Common myeloid progenitor, CD34-positive (primary cell): Measurements from ENCODE around the gene CDK15.
A peak's percentile ranks its signal among the peaks of the same experiment; 100 is the strongest.

Experiments used
- CTCF ChIA-PET: fragments of 350-600 bp; sonication (Branson Sonifier 250); formaldehyde crosslinking; loops from one replicate; lab custom pipeline; 2021; ENCODE audit warnings: antibody characterized with exemption; lab: Charles Lee
- POLR2A ChIA-PET: fragments of 350-600 bp; sonication (Branson Sonifier 250); formaldehyde crosslinking; loops from one replicate; lab custom pipeline; 2021; ENCODE audit warnings: antibody characterized with exemption; lab: Charles Lee
- DNase-seq, 3 donors: peaks; one replicate each; pipeline versions ENCODE4 v3.0.0 to v3.0.0-alpha.2; 2013
- H3K27ac ChIP-seq, 2 experiments: 1 replicate in 1 of 2; 2 replicates in 1 of 2; pipeline ENCODE4 v1.7.0; 2013; ENCODE audit warnings: inconsistent platforms in 2 of 2, low read length in 2 of 2, mild to moderate bottlenecking in 2 of 2, low read depth in 1 of 2, moderate library complexity in 1 of 2; ENCODE audit not compliant: severe bottlenecking in 2 of 2, insufficient read depth in 1 of 2, poor library complexity in 1 of 2
- H3K27me3 ChIP-seq, 5 experiments: replicated peaks in 2 of 5; 1 replicate in 3 of 5; 2 replicates in 2 of 5; pipeline versions ENCODE4 v1.6.1 to v1.7.0; 2013; ENCODE audit warnings: low read length in 4 of 5, mild to moderate bottlenecking in 2 of 5, moderate library complexity in 2 of 5, inconsistent platforms in 1 of 5; ENCODE audit not compliant: insufficient read depth in 5 of 5, control insufficient read depth in 4 of 5
- H3K36me3 ChIP-seq, 4 experiments: 1 replicate in 2 of 4; 2 replicates in 2 of 4; pipeline versions ENCODE4 v1.6.1 to v1.7.0; 2013; ENCODE audit warnings: low read length in 3 of 4, control low read depth in 1 of 4, mild to moderate bottlenecking in 1 of 4; ENCODE audit not compliant: control insufficient read depth in 4 of 4, insufficient read depth in 4 of 4
- H3K4me1 ChIP-seq, 4 experiments: 1 replicate in 3 of 4; 2 replicates in 1 of 4; pipeline versions ENCODE4 v1.6.1 to v1.7.1; 2013; ENCODE audit warnings: low read length in 3 of 4, mild to moderate bottlenecking in 3 of 4, control low read depth in 1 of 4, inconsistent platforms in 1 of 4, moderate library complexity in 1 of 4; ENCODE audit not compliant: control insufficient read depth in 4 of 4, insufficient read depth in 4 of 4; ENCODE audit errors: control extremely low read depth in 1 of 4
- H3K4me3 ChIP-seq, 7 experiments: 1 replicate in 4 of 7; 2 replicates in 3 of 7; pipeline versions ENCODE4 v1.5.1 to v1.7.0; 2013; ENCODE audit warnings: mild to moderate bottlenecking in 7 of 7, low read length in 6 of 7, moderate library complexity in 6 of 7, inconsistent platforms in 2 of 7, low read depth in 2 of 7, control low read depth in 1 of 7; ENCODE audit not compliant: insufficient read depth in 4 of 7, control insufficient read depth in 1 of 7; ENCODE audit errors: extremely low read depth in 1 of 7
- H3K9me3 ChIP-seq, 5 experiments: 1 replicate in 4 of 5; 2 replicates in 1 of 5; pipeline versions ENCODE4 v1.6.1 to v1.7.1; 2013; ENCODE audit warnings: low read length in 4 of 5, mild to moderate bottlenecking in 2 of 5, inconsistent platforms in 1 of 5, low read depth in 1 of 5, moderate library complexity in 1 of 5; ENCODE audit not compliant: control insufficient read depth in 4 of 5, insufficient read depth in 2 of 5; ENCODE audit errors: control extremely low read depth in 1 of 5
- WGBS: methylation state at CpG from one replicate; pipeline ENCODE4 v1.1.5; 2013; ENCODE audit not compliant: insufficient coverage; 5-methylcytosine and 5-hydroxymethylcytosine counted together

The CDK15 gene

DNA sequence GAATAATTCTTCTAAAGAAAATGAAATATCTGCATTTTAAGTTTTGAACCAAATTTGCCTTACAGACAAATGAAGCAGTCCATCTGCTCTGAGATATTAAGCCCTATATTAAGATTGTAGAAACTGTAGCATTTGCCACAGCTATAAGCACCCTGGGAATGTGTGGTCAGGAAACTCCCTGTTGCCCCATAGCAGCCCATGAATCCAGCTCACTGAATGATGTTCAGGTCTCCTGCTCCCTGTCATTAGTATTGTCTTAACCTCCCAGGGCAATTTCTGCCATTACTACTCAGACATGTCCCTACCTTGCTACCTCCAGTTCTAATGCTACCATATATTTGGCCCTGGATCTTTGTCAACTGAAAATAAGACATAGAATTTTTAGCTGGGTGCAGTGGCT lies 41.1 kb downstream of the CDK15 start:
- Histone ChIP-seq H3K36me3 (no peaks in the 10 kb centered on the region), H3K4me3 (no peak overlapping the region), H3K4me1 (no peaks in the 10 kb centered on the region), H3K27me3 (no peaks in the 10 kb centered on the region), H3K9me3 (no peaks in the 10 kb centered on the region), H3K27ac (no peak overlapping the region)
- ChIA-PET POLR2A (no interaction called here), CTCF (interaction anchor here (1.2 kb wide), 1 partner anchor 13 kb away, joined by 5 read pairs; no protein-coding TSS in a partner anchor)
- DNase-seq, result no peak

DNA sequence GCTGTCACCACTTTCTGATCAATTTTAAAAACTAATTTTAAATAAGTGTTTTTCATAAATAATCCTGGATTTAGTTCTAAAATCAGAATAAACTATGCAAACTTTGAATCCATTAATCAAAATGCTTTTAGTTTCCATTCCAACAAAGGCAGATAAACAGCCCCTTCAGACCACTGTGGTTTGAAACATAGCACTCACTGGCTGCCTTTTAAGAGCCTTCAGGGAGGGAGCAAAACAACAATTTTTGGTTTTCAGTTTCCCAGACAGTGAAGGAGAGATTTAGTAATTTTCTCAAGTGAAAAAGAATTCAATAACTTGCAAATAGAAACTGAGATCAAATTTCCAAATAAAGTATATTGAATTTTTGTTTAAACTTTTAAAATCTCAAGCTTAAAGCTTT lies 46.1 kb downstream of the CDK15 start:
- ChIA-PET POLR2A (interaction anchor here (0.5 kb wide), 1 partner anchor 25 kb away, joined by 4 read pairs; no protein-coding TSS in a partner anchor), CTCF (no interaction called here)
- no peaks in the 10 kb centered on the region for H3K4me1 ChIP-seq
- peak in 1 of 3 donors; percentile 11 for DNase-seq
- no peak overlapping the region for H3K27ac ChIP-seq
- H3K27me3 ChIP-seq, result peaks cover 0 to 5% (median 3%) of the 10 kb centered on the region in 5 experiments
- H3K9me3 ChIP-seq, result no peaks in the 10 kb centered on the region
- H3K36me3 ChIP-seq, result no peaks in the 10 kb centered on the region
- no peak overlapping the region for H3K4me3 ChIP-seq

DNA sequence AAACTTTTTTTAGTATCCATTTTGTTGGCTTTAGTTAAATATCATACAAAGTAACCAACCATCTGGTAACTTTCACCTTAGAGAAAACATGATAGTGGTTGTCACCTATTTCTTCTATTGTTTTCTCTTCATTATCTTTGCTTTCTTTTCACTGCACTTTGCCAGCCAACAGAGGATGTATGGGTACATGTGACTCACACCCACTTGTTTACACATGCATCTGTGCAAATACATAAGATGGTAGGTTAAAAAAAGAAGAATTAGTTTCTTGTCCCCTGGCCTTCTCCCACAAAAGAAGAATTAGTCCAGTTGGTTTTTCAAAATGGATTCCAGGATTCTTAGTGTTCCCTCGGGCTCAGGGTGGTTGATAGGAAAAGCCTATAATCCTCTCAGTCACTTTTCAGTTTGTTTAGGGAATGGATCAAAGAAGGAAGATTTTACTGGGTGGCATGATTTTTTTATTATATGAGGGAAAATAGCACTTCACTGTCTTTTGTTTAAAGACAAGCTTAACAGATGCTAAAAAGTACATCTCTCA lies 46.6 kb downstream of the CDK15 start:
- peak in 1 of 3 donors; percentile 5 for DNase-seq
- WGBS, result no CpG with 5 or more reads among the region's 1 CpG
- Histone ChIP-seq H3K27ac (no peak overlapping the region), H3K4me1 (no peaks in the 10 kb centered on the region), H3K36me3 (no peaks in the 10 kb centered on the region), H3K27me3 (peaks cover 0 to 10% (median 3%) of the 10 kb centered on the region in 5 experiments), H3K9me3 (no peaks in the 10 kb centered on the region), H3K4me3 (no peak overlapping the region)
- CTCF ChIA-PET, result no interaction called here
- POLR2A ChIA-PET, result no interaction called here

DNA sequence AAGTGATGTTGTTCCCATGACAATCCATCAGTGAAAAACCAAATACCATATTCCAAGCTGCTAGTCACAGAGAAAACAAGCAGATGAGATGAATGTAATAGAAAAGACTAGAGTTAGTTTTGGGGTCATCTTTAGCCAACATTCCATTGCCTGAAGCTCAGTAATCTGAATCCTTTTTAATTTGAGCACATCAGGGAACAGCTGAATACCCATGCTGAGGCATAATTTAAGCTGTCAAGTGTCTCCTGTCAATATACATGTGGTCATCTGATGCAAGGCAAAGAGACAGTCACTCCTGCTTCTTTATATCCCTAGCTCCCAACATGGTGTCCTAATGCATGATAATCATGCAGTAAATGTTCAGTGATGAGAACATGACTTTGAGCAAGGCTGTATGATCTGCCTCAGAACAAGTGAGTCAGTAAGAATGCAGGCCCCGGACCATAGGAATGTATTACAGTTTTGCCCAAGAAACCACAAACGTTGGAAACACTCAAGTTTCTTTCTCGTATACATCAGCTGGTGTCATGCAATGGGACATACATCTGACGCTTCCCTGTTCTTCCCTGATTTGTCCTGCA lies 48.0 kb downstream of the CDK15 start:
- CTCF ChIA-PET, result interaction anchor here (0.9 to 1.5 kb wide), 5 partner anchors 13 to 160 kb away, joined by 3 to 4 read pairs (median 3); no protein-coding TSS in a partner anchor

DNA sequence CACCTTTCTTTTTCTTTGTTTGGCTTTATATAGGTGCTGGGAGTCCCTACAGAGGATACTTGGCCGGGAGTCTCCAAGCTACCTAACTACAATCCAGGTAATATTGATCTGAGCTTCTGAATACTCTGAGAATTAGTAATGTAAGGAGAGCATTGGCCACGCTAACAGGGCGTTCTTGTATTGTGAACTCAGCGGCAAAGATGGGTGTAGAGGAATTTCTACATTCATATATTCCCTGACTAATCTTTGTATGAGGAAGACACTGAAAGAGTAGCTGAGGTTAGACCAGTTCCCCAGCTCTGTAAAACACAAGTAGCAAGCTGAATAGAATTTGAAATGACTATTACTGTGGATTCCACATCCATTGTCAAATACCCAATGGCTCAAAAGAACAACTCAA lies 48.5 kb downstream of the CDK15 start:
- H3K4me3 ChIP-seq, result no peak overlapping the region
- peaks cover 0 to 12% (median 9%) of the 10 kb centered on the region in 4 experiments for H3K4me1 ChIP-seq
- WGBS, result no CpG with 5 or more reads among the region's 4 CpGs
- no peaks in the 10 kb centered on the region for H3K9me3 ChIP-seq
- H3K27ac ChIP-seq, result no peak overlapping the region
- ChIA-PET POLR2A (no interaction called here), CTCF (interaction anchor here (0.9 to 1.5 kb wide), 5 partner anchors 13 to 159 kb away, joined by 3 to 4 read pairs (median 3); no protein-coding TSS in a partner anchor)
- peaks cover 0 to 19% (median 5%) of the 10 kb centered on the region in 5 experiments for H3K27me3 ChIP-seq
- no peak for DNase-seq
- H3K36me3 ChIP-seq, result no peaks in the 10 kb centered on the region

More for the DNA sequence above, 48.0 kb downstream of the CDK15 start:
- no peaks in the 10 kb centered on the region for H3K36me3 ChIP-seq
- peaks cover 0 to 17% (median 3%) of the 10 kb centered on the region in 5 experiments for H3K27me3 ChIP-seq
- H3K9me3 ChIP-seq, result no peaks in the 10 kb centered on the region
- 93% methylated on average over 3 of the region's 4 CpGs for WGBS
- POLR2A ChIA-PET, result interaction anchor here (0.6 kb wide), 1 partner anchor 22 kb away, joined by 3 read pairs; no protein-coding TSS in a partner anchor
- H3K4me3 ChIP-seq, result no peak overlapping the region
- H3K27ac ChIP-seq, result no peak overlapping the region
- peaks cover 0 to 11% (median 9%) of the 10 kb centered on the region in 4 experiments for H3K4me1 ChIP-seq
- no peak for DNase-seq

DNA sequence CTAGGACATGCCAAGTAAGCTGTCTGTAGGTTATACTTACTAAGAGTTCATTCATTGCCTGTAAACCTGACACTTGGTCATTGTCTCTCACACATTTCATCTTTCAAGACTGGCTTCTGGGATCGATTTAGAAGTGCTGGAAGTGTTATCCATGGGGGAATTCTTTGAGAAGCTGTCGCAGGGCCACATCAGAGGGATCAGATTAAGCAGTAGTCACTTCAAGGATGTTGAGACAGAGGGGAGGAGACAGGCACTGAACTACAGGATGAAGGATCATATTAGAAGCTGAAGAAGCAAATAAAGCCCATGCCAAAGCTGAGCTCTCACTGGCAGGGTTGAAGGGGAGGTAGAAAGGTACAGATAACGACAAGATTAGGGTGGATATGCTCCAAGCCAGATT lies 49.0 kb downstream of the CDK15 start:
- H3K27me3 ChIP-seq, result peaks cover 0 to 22% (median 6%) of the 10 kb centered on the region in 5 experiments
- H3K27ac ChIP-seq, result no peak overlapping the region
- H3K9me3 ChIP-seq, result no peaks in the 10 kb centered on the region
- H3K36me3 ChIP-seq, result no peaks in the 10 kb centered on the region
- WGBS, result 100% methylated on average over 1 of the region's 3 CpGs
- no peak for DNase-seq
- POLR2A ChIA-PET, result interaction anchor here (0.6 kb wide), 1 partner anchor 396 kb away, joined by 3 read pairs; no protein-coding TSS in a partner anchor
- H3K4me3 ChIP-seq, result no peak overlapping the region
- CTCF ChIA-PET, result interaction anchor here (0.7 to 1.5 kb wide), 5 partner anchors 12 to 159 kb away, joined by 3 to 4 read pairs (median 3); no protein-coding TSS in a partner anchor
- H3K4me1 ChIP-seq, result peaks cover 0 to 12% (median 9%) of the 10 kb centered on the region in 4 experiments

DNA sequence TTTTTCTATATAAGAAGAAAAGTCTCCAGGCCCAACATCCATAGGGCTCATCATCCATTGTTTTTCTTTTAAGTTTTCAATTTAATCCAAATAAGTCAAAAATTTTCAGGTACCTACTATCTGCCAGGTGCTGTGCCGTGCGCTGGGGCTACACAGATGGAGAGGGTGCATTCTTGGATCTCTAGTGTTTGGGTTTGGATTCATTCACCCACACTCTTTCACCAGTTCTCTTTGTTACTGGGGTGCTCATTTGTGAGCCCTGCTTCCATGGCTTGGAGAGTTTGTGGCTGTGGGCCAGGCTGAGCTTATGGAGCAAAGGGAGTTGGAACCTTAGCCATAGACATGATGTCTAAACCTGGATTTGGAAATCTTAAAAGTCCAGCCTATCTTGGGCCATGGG lies 51.0 kb downstream of the CDK15 start:
- Histone ChIP-seq H3K9me3 (no peaks in the 10 kb centered on the region), H3K36me3 (no peaks in the 10 kb centered on the region), H3K27ac (no peak overlapping the region), H3K27me3 (peaks cover 0 to 22% (median 7%) of the 10 kb centered on the region in 5 experiments), H3K4me1 (peaks cover 0 to 15% (median 9%) of the 10 kb centered on the region in 4 experiments), H3K4me3 (no peak overlapping the region)
- WGBS, result no CpG with 5 or more reads among the region's 2 CpGs
- no peak for DNase-seq
- ChIA-PET CTCF (interaction anchor here (1.7 kb wide), 1 partner anchor 28 kb away, joined by 3 read pairs; no protein-coding TSS in a partner anchor), POLR2A (no interaction called here)
